Measurements from ENCODE around the gene TMEM100.

Gene TMEM100

DNA sequence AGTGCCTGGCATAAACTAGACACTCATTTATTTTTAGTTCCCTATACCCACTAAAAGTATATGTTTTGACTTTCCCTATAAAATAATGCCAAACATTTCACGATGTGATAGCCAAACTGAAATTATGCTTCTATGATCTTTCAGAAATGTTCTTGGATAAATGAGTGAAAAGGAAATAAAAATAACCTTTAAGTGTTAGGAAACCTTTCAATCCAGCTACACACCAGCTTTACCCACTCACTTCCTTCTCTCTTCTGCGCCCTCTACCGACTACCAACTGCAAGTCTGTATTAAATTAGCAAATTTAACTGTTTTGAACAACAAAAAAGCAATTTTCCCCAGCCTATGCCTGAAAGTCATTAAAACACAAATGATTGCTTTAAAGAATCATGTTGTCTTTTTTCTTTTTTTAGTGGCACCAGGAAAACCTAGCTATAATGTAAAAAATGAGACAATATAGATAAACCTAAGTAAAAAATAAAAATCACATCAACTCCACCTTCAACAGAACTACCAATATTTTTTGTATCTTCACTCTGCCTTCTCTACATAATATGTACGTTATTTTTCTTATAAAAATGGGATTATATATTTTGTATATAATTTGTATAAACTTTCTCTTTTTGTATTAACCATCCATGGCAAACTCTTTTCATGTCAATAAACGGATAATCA lies 13.2 kb upstream of the TMEM100 start:
- TF ChIP-seq GATA3 (IDR thresholded peaks at IDR 0.05; ENCODE audit: low read depth, low read length) (no peak), GATA2 (IDR thresholded peaks at IDR 0.05; ENCODE audit: low read depth, low read length) (no peak)

DNA sequence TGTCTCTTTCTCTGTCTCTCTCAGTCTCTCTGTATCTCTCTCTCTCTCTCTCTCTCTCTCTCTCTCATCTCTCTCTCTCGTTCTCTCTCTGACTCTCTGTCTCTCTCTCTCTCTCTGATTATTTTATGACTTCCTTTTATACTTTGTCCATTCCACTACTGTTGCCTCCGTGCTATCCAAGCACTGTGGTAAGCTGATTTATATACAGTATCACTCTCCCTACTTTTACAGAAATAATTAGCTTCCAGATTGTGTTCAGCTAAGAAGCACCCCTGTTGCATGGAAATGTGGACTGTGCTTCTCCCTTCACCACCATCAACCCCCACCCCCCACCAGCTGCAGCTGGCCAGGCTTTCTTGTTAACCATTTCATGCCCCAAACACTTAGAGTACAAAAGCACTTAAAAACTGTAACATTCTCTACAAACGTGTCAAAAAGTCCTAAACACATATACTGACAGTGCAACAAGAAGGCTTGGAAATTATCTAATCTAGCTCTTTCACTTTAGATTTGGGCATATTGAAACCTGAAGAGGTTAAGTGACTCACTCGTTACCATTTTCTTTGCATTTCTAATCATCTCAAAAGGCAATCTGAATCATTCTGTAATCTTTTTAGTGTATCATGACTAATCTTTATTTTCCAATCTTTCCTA lies 11.6 kb upstream of the TMEM100 start:
- no peak for TF ChIP-seq GATA2 (IDR thresholded peaks at IDR 0.05; ENCODE audit: low read depth, low read length)
- TF ChIP-seq GATA3 (IDR thresholded peaks at IDR 0.05; ENCODE audit: low read depth, low read length): no peak

DNA sequence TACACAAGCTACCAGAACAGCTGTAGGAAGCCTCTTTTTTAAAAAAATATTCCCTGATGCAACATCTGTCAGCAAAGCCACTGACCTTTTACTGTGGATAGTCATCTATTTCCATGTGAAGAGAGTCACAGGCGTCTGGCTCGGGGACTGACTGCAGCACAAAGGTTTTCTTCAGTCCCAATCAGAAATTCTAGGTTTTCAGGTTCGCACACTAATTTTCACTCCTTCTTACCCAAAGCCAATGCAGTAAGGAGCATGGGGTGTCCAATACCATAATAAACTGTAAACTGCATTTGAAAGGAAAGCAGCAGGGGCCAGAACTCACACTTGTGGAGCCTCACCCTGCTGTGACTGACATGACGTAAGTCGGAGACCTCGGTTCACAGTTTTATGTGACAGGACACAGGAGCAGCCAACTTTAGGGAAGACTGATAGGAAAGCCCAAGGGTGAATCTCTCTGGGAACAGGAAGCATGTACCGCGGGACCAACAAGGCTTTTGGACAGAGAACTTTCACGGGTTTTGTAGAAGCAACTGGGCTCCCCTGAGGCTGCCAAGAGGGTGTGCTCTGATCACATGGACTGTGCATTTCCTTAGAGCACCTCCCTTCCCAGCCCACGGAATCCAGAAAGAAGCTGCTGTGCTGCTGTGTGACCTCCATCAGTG lies 9.1 kb upstream of the TMEM100 start:
- TF ChIP-seq GATA2 (IDR thresholded peaks at IDR 0.05; ENCODE audit: low read depth, low read length) (no peak), GATA3 (IDR thresholded peaks at IDR 0.05; ENCODE audit: low read depth, low read length) (no peak)

DNA sequence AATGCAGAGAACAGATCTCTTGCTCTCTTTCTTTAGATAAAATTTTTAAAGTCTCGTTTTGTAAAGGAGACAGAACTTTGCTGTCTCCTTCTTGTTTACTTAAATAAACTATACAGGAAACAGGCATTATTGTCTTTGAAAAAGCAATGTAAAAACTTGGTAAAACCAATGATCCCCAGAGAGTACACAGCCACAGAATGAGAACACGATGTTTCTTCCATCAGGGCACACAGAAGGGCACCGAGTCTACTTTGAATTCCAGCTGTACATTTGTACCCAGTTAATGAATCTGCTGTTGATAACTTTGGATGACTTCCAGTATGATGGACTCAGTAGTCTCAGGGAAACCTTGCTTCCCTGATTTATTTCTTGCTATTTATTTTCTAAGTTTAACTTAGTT lies 8.1 kb upstream of the TMEM100 start:
- TF ChIP-seq GATA2 (IDR thresholded peaks at IDR 0.05; ENCODE audit: low read depth, low read length): no peak
- no peak for TF ChIP-seq GATA3 (IDR thresholded peaks at IDR 0.05; ENCODE audit: low read depth, low read length)

DNA sequence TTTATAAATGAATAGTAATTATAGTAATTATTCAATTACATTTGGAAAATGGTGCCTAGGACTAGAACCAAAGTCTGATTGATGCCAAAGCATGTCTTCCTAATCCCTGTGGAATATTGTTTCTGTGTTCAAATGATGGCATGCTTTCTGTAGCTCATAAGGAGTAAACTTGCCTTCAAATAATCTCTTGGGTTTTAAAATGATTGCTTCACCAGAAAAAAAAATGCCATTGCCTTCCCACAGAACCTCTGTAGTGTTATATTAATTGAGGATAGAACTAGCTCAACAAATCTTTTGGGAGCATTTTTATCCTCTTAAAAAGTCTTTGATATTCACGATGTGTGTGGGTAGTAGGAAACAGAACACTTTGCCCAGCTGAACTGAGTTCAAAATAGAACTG lies 7.7 kb upstream of the TMEM100 start:
- TF ChIP-seq GATA3 (IDR thresholded peaks at IDR 0.05; ENCODE audit: low read depth, low read length) (no peak), GATA2 (IDR thresholded peaks at IDR 0.05; ENCODE audit: low read depth, low read length) (no peak)

DNA sequence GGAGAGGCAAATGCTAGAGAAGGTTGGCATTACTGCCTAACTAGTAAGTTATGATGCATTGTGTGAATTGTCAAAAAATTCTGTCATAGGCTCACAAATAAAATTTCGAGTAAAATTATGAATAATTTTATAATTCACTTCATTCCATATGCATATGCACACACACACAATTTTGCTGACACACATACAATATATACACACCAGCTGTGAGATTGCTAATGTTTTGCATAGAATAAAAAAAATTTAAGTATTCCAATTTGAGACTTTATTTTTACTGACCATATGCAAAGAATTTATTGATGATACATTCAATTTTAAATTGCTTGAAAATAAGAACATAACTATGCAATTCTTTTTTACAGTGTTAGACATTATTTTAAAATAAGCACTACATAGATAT lies 6.8 kb upstream of the TMEM100 start:
- TF ChIP-seq GATA2 (IDR thresholded peaks at IDR 0.05; ENCODE audit: low read depth, low read length) (no peak), GATA3 (IDR thresholded peaks at IDR 0.05; ENCODE audit: low read depth, low read length) (no peak)

DNA sequence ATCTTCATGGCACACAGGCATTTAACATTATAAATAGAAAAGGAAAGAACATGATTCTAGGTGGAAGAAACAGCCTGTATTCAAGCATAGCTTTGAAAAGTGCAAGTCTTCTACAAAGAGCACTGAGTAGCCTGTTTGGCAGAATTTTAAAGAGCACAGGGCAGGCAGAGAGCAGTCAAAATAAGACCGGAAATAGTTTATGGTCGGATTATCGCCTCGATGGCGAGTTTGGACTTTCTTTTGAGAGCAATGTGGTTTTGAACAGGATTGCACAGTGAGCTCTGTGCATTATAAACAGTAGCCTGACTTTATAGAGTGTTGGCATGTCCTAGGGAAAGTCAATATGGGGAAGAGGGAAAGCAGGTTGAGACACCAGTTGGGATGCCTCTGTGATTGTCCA lies 6.2 kb upstream of the TMEM100 start:
- TF ChIP-seq GATA2 (IDR thresholded peaks at IDR 0.05; ENCODE audit: low read depth, low read length) (no peak), GATA3 (IDR thresholded peaks at IDR 0.05; ENCODE audit: low read depth, low read length) (no peak)

DNA sequence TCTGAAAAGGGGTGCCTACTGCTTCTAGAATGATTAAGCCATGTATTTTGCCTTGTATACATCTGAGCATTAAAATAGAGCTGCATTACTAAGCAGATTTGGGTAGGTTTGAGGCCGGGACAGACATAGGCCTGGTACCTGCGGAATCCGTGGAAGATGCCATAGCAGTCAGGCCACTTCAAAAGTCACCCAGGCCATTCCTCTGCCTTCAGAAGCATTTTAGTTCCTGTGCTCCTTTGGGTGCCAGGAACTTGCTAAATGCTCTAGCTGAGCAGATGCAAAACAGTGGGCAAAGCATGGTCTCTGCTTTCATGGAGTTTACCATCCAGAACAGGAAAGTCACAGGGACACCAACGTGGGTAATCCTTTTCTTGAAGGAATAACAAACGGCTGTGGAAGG lies 5.7 kb upstream of the TMEM100 start:
- TF ChIP-seq GATA2 (IDR thresholded peaks at IDR 0.05; ENCODE audit: low read depth, low read length) (no peak), GATA3 (IDR thresholded peaks at IDR 0.05; ENCODE audit: low read depth, low read length) (no peak)

DNA sequence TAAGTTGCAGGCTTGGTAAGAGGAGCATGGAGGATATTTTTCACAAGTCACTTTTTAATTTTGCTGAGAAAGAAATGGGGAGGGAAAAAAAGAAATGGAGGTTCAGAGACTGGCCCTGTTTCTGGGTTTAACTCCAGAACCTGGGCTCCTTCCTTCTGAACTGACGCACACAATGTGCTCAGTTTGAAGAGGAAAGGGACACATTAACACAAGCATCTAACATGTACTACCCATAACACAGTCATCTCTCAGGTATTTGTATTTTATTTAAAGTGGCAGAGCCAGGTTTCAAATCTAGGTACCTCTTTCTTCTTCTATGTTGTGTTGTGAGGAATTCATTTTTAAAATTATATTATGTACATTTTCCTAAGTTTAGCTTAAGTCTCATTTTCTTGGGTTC lies 5.3 kb upstream of the TMEM100 start:
- no peak for TF ChIP-seq GATA3 (IDR thresholded peaks at IDR 0.05; ENCODE audit: low read depth, low read length)
- no peak for TF ChIP-seq GATA2 (IDR thresholded peaks at IDR 0.05; ENCODE audit: low read depth, low read length)

DNA sequence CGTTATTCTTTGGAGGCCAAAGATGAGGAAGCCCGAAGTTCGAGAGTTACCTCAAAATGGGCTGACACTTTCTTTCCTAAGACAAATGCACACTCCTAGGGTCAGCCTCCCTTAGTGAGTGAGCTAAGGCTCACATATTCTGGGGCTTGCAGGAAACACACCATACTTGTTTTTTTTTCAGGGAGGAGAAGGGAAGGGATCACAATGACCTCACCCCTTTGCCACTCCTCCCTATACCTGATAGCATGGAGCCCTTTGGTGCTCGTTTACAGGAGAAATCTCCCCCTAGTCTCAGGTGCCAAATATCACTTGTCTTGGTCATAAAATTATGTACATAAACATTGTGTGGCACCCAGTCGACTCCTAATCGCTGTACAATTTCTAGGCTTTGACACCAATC lies 4.6 kb upstream of the TMEM100 start:
- no peak for TF ChIP-seq GATA2 (IDR thresholded peaks at IDR 0.05; ENCODE audit: low read depth, low read length)
- TF ChIP-seq GATA3 (IDR thresholded peaks at IDR 0.05; ENCODE audit: low read depth, low read length): no peak

DNA sequence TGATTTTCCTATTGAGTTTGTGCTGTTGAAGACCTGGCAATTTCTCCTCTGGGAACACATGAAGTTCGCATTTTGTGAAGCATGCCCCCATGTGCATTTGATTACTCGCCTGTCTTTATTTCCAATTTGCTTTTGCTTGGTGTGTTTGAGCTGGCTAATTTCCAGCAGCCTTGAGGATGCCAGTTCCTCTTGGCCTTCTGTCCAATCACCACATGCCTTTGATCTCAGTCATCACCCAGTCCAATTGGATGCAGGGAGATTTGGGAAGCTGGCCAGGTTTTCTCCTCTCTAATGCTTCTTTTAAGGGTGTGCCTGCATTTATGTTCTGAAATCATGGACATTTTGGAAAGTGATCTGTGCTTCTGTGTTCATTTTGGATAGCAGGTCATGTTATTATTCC lies 3.8 kb upstream of the TMEM100 start:
- TF ChIP-seq GATA3 (IDR thresholded peaks at IDR 0.05; ENCODE audit: low read depth, low read length) (no peak), GATA2 (IDR thresholded peaks at IDR 0.05; ENCODE audit: low read depth, low read length) (no peak)

DNA sequence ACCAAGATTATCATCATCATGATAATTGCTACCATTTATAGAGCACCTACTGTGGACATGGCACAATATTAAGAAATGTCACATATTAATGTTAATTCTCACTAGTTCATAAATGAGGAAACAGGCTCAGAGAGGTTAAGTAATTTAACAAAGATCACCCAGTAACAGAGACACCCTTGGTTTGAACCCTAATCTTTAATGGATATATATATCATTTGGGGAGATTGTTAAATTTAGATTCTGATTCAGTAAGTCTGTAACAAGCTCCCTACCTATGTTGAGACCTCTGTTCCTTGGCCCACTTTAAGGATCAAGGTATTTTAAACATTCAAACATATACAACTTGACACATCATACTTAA lies 804 bp upstream of the TMEM100 start:
- TF ChIP-seq GATA3 (IDR thresholded peaks at IDR 0.05; ENCODE audit: low read depth, low read length) (no peak), GATA2 (IDR thresholded peaks at IDR 0.05; ENCODE audit: low read depth, low read length) (no peak)

DNA sequence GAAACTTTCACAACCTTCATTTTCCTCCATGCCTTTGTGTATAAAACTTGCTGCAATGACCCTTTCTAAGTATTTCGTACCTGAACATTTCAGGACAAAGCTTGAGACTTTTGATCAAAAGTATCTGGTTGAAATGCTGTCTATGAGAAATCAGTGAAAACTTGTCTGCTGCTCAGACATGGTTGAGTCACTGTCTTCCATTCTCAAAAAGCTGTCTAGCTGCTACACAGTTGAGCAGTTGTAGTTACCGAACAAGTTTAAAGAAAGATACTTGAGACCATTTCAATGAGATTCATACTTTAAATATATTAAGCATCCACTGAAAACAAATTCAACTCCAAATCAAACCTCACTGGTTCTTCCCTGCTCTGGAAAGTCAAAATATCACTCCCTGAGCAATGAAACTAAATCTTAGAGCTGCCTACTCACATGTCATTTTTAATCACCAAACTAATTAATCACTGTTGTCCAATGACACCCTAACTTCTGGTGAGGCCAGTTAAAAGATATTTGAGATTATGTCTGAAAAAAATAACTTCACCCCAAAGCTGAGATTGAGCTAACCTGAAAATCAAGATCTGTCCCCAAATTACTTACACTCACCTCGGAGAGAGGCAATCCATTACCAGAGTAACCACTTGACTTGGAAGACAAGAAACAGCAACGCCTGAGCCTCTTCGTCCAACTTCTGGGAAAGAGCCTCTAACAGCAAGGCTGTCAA lies 488 bp downstream of the TMEM100 start:
- TF ChIP-seq GATA3 (IDR thresholded peaks at IDR 0.05; ENCODE audit: low read depth, low read length) (no peak), GATA2 (IDR thresholded peaks at IDR 0.05; ENCODE audit: low read depth, low read length) (no peak)

All from SH-SY5Y (cell line).